CD8-positive, alpha-beta memory T cell (primary cell): ENCODE results near the gene HIP1R. TPM values are rescaled to one million over a fixed set of nuclear protein-coding genes. Genes with fewer than 3 reads are reported as not detected.

Experiments used
- CTCF ChIA-PET: fragments of 350-600 bp; sonication (Branson Sonifier 250); formaldehyde crosslinking; loops from one replicate; lab custom pipeline; 2021; ENCODE audit warnings: antibody characterized with exemption; lab: Charles Lee
- POLR2A ChIA-PET: fragments of 350-600 bp; sonication (Branson Sonifier 250); formaldehyde crosslinking; loops from one replicate; lab custom pipeline; 2021; ENCODE audit warnings: antibody characterized with exemption; lab: Charles Lee
- DNase-seq, 5 donors: peaks; one replicate each; pipeline versions ENCODE4 v3.0.0 to v3.0.0-alpha.2; 2020 to 2022; ENCODE audit warnings: mixed read lengths in 1 of 5
- H3K27ac ChIP-seq: one replicate; pipeline ENCODE4 v1.7.0; 2013; ENCODE audit warnings: low read depth, mild to moderate bottlenecking, low read length, moderate library complexity
- H3K27me3 ChIP-seq: 2 replicates; pipeline ENCODE4 v1.7.0; 2013; ENCODE audit warnings: low read length, mild to moderate bottlenecking; ENCODE audit not compliant: insufficient read depth, poor library complexity, severe bottlenecking
- H3K36me3 ChIP-seq: 2 replicates; pipeline ENCODE4 v1.7.0; 2013; ENCODE audit warnings: mild to moderate bottlenecking, low read length, moderate library complexity; ENCODE audit not compliant: insufficient read depth
- H3K4me1 ChIP-seq: 2 replicates; pipeline ENCODE4 v1.7.0; 2013; ENCODE audit warnings: mild to moderate bottlenecking, low read length, moderate library complexity; ENCODE audit not compliant: insufficient read depth
- H3K4me3 ChIP-seq: 2 replicates; pipeline ENCODE4 v1.7.0; 2013; ENCODE audit warnings: mild to moderate bottlenecking, low read length
- H3K9me3 ChIP-seq: 2 replicates; pipeline ENCODE4 v1.7.0; 2013; ENCODE audit warnings: mild to moderate bottlenecking, low read length
- H3K27ac Mint-ChIP-seq, 8 donors: one replicate each; pipeline ENCODE4 v1.8.0; 2020 to 2021; ENCODE audit warnings: mixed read lengths in 8 of 8, mild to moderate bottlenecking in 6 of 8, inconsistent platforms in 3 of 8, moderate library complexity in 3 of 8
- H3K27me3 Mint-ChIP-seq, 2 donors: one replicate each; pipeline ENCODE4 v1.8.0; 2020 to 2021; ENCODE audit warnings: mixed read lengths in 2 of 2, mild to moderate bottlenecking in 1 of 2, moderate library complexity in 1 of 2
- H3K36me3 Mint-ChIP-seq, 3 donors: one replicate each; pipeline ENCODE4 v1.8.0; 2020 to 2021; ENCODE audit warnings: mixed read lengths in 3 of 3, inconsistent platforms in 1 of 3, mild to moderate bottlenecking in 1 of 3
- H3K4me1 Mint-ChIP-seq, 3 donors: one replicate each; pipeline ENCODE4 v1.8.0; 2020 to 2021; ENCODE audit warnings: mixed read lengths in 3 of 3, inconsistent platforms in 1 of 3, mild to moderate bottlenecking in 1 of 3
- H3K4me3 Mint-ChIP-seq, 7 donors: one replicate each; pipeline ENCODE4 v1.8.0; 2020 to 2021; ENCODE audit warnings: mixed read lengths in 7 of 7, mild to moderate bottlenecking in 6 of 7, moderate library complexity in 4 of 7, inconsistent platforms in 2 of 7
- H3K9me3 Mint-ChIP-seq, 5 donors: one replicate each; pipeline ENCODE4 v1.8.0; 2020 to 2022; ENCODE audit warnings: mixed read lengths in 5 of 5, mild to moderate bottlenecking in 3 of 5, moderate library complexity in 2 of 5, inconsistent platforms in 1 of 5
- polyA plus RNA-seq: library from polyadenylated mRNA; unstranded; fragments of 300-500 nt; fragmentation: Illumina TruSeq; gene quantifications from one replicate; pipeline ENCODE4 v1.2.3, GENCODE V29; 2021
- total RNA-seq, 2 experiments: library from RNA; stranded (reverse); gene quantifications; one replicate each; pipeline ENCODE4 v1.2.3, GENCODE V29; 2021

Gene HIP1R
- total RNA-seq (10 to 100 TPM; 23.8 to 27.2 TPM), polyA plus RNA-seq (12.5 TPM)

- no peaks in the 10 kb centered on the region for H3K27me3 ChIP-seq
- ChIA-PET CTCF (interaction anchor here (1.0 to 1.6 kb wide), 4 partner anchors 8 to 62 kb away, joined by 3 to 5 read pairs (median 3); no protein-coding TSS in a partner anchor), POLR2A (interaction anchor here (0.6 to 2.1 kb wide), 7 partner anchors 40 to 334 kb away, joined by 3 to 7 read pairs (median 4); partner anchors contain the start of gene ZCCHC8)
- no peaks in the 10 kb centered on the region for H3K36me3 ChIP-seq
- H3K4me3 Mint-ChIP-seq, result peak within 1 kb of the TSS; percentile 93 to 99 (median 97)
- H3K27ac ChIP-seq, result peak within 1 kb of the TSS; percentile 56
- peaks cover 0 to 18% (median 0%) of the 10 kb centered on the region in 3 donors for H3K36me3 Mint-ChIP-seq
- H3K4me1 ChIP-seq, result peaks cover 17% of the 10 kb centered on the region
- no peaks in the 10 kb centered on the region for H3K9me3 Mint-ChIP-seq
- H3K9me3 ChIP-seq, result no peaks in the 10 kb centered on the region
- H3K27me3 Mint-ChIP-seq, result peaks cover 0 to 7% of the 10 kb centered on the region in 2 donors
- H3K27ac Mint-ChIP-seq, result peak within 1 kb of the TSS; percentile 84 to 98 (median 96)
- DNase-seq, result peak; percentile 41 to 73 (median 53)
- peaks cover 40 to 53% (median 49%) of the 10 kb centered on the region in 3 donors for H3K4me1 Mint-ChIP-seq
- H3K4me3 ChIP-seq, result peak within 1 kb of the TSS; percentile 78
These were observed at the start of gene HIP1R for GRCh38 chr12:122834921-122835749. Gene HIP1R (plus strand): TSS chr12:122835457. CDS start chr12:122835551, 94 bp downstream.

DNA sequence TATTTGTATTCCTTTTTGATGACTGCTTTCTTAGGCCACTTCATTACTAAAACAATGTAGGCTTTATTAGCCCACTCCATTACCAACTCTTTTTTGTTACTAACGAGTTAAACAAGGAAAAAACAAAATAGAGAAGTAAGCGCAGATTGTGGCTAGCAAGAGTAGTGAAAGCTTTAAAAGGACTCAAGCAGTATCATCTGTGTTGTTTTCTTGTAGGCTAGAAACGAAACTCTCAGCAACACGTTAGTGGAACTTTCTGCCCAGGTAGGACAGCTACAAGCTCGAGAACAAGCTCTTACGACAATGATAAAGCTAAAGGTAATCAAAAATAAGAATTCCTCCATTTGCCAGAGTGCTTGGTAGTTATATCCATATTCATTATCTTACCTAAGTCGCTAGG lies 49.8 kb upstream of the HIP1R start:
- ChIA-PET CTCF (no interaction called here), POLR2A (no interaction called here)
- Mint-ChIP-seq H3K9me3 (no peaks in the 10 kb centered on the region), H3K27me3 (no peaks in the 10 kb centered on the region), H3K27ac (no peak overlapping the region), H3K4me3 (no peak overlapping the region), H3K4me1 (no peaks in the 10 kb centered on the region), H3K36me3 (no peaks in the 10 kb centered on the region)
- no peak for DNase-seq
- Histone ChIP-seq H3K4me3 (no peak overlapping the region), H3K4me1 (no peaks in the 10 kb centered on the region), H3K9me3 (no peaks in the 10 kb centered on the region), H3K27ac (no peak overlapping the region), H3K27me3 (no peaks in the 10 kb centered on the region), H3K36me3 (no peaks in the 10 kb centered on the region)

- Mint-ChIP-seq H3K4me3 (no peak overlapping the region), H3K4me1 (no peaks in the 10 kb centered on the region), H3K9me3 (no peaks in the 10 kb centered on the region), H3K27me3 (peaks cover 0 to 1% of the 10 kb centered on the region in 2 donors), H3K36me3 (no peaks in the 10 kb centered on the region), H3K27ac (no peak overlapping the region)
- Histone ChIP-seq H3K4me1 (no peaks in the 10 kb centered on the region), H3K27me3 (no peaks in the 10 kb centered on the region), H3K4me3 (no peak overlapping the region), H3K27ac (no peak overlapping the region), H3K36me3 (no peaks in the 10 kb centered on the region), H3K9me3 (no peaks in the 10 kb centered on the region)
- no peak for DNase-seq
- ChIA-PET CTCF (no interaction called here), POLR2A (no interaction called here)
These were observed 46.9 kb upstream of the HIP1R start for GRCh38 chr12:122788387-122788786.

DNA sequence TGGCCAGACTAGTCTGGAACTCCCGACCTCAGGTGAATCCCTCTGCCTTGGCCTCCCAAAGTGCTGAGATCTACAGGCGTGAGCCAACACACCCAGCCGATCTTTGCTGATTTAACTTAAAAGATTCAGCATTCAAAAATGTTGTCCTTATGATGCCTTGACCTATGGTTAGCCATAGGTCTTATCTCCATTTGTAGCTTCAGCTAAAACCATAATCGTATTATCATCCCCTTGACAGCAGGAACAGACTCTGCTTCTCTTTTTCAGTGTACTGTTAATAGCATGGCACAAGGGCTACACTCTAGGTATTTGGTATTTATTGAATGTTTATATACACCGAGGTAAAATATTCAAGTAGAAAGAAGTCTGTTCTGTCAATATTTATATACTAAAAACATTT lies 45.6 kb upstream of the HIP1R start:
- peaks cover 3 to 5% (median 4%) of the 10 kb centered on the region in 3 donors for H3K4me1 Mint-ChIP-seq
- no peak for DNase-seq
- POLR2A ChIA-PET, result no interaction called here

GRCh38 chr12:122790393-122791075 lies 44.7 kb upstream of the HIP1R start:
- CTCF ChIA-PET, result interaction anchor here (0.8 to 1.8 kb wide), 3 partner anchors 70 to 447 kb away, joined by 3 to 5 read pairs (median 3); no protein-coding TSS in a partner anchor
- POLR2A ChIA-PET, result no interaction called here
- no peaks in the 10 kb centered on the region for H3K9me3 Mint-ChIP-seq

More for the DNA sequence above, 45.6 kb upstream of the HIP1R start:
- H3K27ac ChIP-seq, result no peak overlapping the region
- no peak overlapping the region for H3K4me3 ChIP-seq
- CTCF ChIA-PET, result interaction anchor here (0.9 to 1.8 kb wide), 2 partner anchors 71 to 163 kb away, joined by 3 to 5 read pairs; no protein-coding TSS in a partner anchor
- peaks cover 0 to 1% of the 10 kb centered on the region in 2 donors for H3K27me3 Mint-ChIP-seq
- H3K27ac Mint-ChIP-seq, result no peak overlapping the region
- peaks cover 4% of the 10 kb centered on the region for H3K4me1 ChIP-seq
- no peaks in the 10 kb centered on the region for H3K9me3 Mint-ChIP-seq
- H3K36me3 ChIP-seq, result no peaks in the 10 kb centered on the region
- H3K27me3 ChIP-seq, result no peaks in the 10 kb centered on the region
- H3K36me3 Mint-ChIP-seq, result no peaks in the 10 kb centered on the region
- no peaks in the 10 kb centered on the region for H3K9me3 ChIP-seq
- no peak overlapping the region for H3K4me3 Mint-ChIP-seq

DNA sequence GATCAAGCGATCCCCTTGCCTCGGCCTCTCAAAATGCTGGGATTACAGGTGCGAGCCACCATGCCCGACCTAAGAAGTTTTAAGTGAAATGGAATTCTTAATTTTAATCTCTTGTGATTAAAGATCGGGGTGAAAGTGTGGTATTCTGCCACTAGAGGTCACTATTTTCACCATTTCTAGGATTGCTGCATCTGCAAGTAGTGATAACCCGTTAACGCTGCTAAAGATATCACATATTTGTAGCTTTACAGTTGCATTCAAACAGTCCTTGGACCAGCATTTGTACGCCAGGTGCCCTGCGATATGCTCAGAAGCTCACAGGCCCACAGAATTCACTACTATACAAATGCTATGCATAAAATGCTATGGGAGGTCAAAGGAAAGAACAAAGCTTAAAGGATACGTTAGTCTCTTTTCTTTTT lies 41.6 kb upstream of the HIP1R start:
- CTCF ChIA-PET, result interaction anchor here (0.6 to 4.6 kb wide), 34 partner anchors 10 to 440 kb away, joined by 3 to 45 read pairs (median 4); partner anchors contain the start of genes MPHOSPH9 and MTRFR

More at GRCh38 chr12:122790393-122791075, 44.7 kb upstream of the HIP1R start:
- H3K4me3 Mint-ChIP-seq, result no peak overlapping the region
- peaks cover 0 to 1% of the 10 kb centered on the region in 2 donors for H3K27me3 Mint-ChIP-seq
- Histone ChIP-seq H3K27ac (no peak overlapping the region), H3K9me3 (no peaks in the 10 kb centered on the region), H3K27me3 (no peaks in the 10 kb centered on the region), H3K36me3 (no peaks in the 10 kb centered on the region), H3K4me3 (no peak overlapping the region), H3K4me1 (peaks cover 4% of the 10 kb centered on the region)
- no peak for DNase-seq
- H3K36me3 Mint-ChIP-seq, result no peaks in the 10 kb centered on the region
- peaks cover 3 to 5% (median 4%) of the 10 kb centered on the region in 3 donors for H3K4me1 Mint-ChIP-seq
- no peak overlapping the region for H3K27ac Mint-ChIP-seq

GRCh38 chr12:122795807-122796206 lies 39.5 kb upstream of the HIP1R start:
- ChIA-PET POLR2A (no interaction called here), CTCF (interaction anchor here (1.9 to 4.6 kb wide), 3 partner anchors 14 to 154 kb away, joined by 4 to 45 read pairs (median 24); no protein-coding TSS in a partner anchor)
- H3K27ac Mint-ChIP-seq, result no peak overlapping the region
- Histone ChIP-seq H3K36me3 (no peaks in the 10 kb centered on the region), H3K4me1 (peaks cover 4% of the 10 kb centered on the region), H3K27me3 (no peaks in the 10 kb centered on the region), H3K27ac (no peak overlapping the region), H3K4me3 (no peak overlapping the region), H3K9me3 (no peaks in the 10 kb centered on the region)
- peaks cover 3 to 5% (median 4%) of the 10 kb centered on the region in 3 donors for H3K4me1 Mint-ChIP-seq
- no peak overlapping the region for H3K4me3 Mint-ChIP-seq
- no peaks in the 10 kb centered on the region for H3K36me3 Mint-ChIP-seq
- no peak for DNase-seq
- H3K9me3 Mint-ChIP-seq, result no peaks in the 10 kb centered on the region
- H3K27me3 Mint-ChIP-seq, result peaks cover 0 to 1% of the 10 kb centered on the region in 2 donors

More for the DNA sequence above, 41.6 kb upstream of the HIP1R start:
- DNase-seq, result peak in 2 of 5 donors; percentile 46 to 66
- Mint-ChIP-seq H3K27ac (peak overlapping the region in 1 of 8 donors; percentile 81), H3K4me1 (peaks cover 3 to 5% (median 4%) of the 10 kb centered on the region in 3 donors), H3K27me3 (peaks cover 0 to 1% of the 10 kb centered on the region in 2 donors), H3K36me3 (no peaks in the 10 kb centered on the region), H3K9me3 (no peaks in the 10 kb centered on the region), H3K4me3 (no peak overlapping the region)
- Histone ChIP-seq H3K9me3 (no peaks in the 10 kb centered on the region), H3K27me3 (no peaks in the 10 kb centered on the region), H3K4me1 (peaks cover 4% of the 10 kb centered on the region), H3K4me3 (no peak overlapping the region), H3K27ac (no peak overlapping the region), H3K36me3 (no peaks in the 10 kb centered on the region)
- POLR2A ChIA-PET, result interaction anchor here (0.6 to 1.8 kb wide), 2 partner anchors 41 to 67 kb away, joined by 3 to 7 read pairs; partner anchors contain the start of gene HIP1R
